Testis (tissue), 2 donors: ENCODE measurements around the gene NLK.
"Not testable (repeated sequence)": the region's sequence is repeated elsewhere in the genome, so short reads cannot be mapped to it uniquely, and the experiment has no call there.

Experiments used
- POLR2A ChIP-seq: fragments of 450-650 bp; IDR thresholded peaks from one replicate; pipeline ENCODE4 v1.6.1; 2017; ENCODE audit warnings: antibody characterized with exemption, mild to moderate bottlenecking, moderate library complexity
- TF ChIP-seq, protein P1 (sequence below), 3 experiments: fragments of 450-650 bp in 2 of 3; fragments of 200-600 bp in 1 of 3; sonication (generic) in 1 of 3; IDR thresholded peaks; one replicate each; pipeline ENCODE4 v1.5.1; 2016 to 2019; ENCODE audit warnings: antibody characterized with exemption in 3 of 3, mild to moderate bottlenecking in 2 of 3, moderate library complexity in 1 of 3

DNA sequence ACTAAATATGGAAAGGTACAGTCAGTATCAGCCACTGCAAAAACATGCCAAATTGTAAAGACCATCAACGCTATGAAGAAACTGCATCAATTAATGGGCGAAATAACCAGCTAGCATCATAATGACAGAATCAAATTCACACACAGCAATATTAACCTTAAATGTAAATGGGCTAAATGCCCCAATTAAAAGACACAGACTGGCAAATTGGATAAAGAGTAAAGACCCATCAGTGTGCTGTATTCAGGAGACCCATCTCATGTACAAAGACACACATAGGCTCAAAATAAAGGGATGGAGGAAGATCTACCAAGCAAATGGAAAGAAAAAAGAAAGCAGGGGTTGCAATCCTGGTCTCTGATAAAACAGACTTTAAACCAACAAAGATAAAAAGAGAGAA is 171.1 kb downstream of the NLK start:
- TF ChIP-seq, protein P1, sequence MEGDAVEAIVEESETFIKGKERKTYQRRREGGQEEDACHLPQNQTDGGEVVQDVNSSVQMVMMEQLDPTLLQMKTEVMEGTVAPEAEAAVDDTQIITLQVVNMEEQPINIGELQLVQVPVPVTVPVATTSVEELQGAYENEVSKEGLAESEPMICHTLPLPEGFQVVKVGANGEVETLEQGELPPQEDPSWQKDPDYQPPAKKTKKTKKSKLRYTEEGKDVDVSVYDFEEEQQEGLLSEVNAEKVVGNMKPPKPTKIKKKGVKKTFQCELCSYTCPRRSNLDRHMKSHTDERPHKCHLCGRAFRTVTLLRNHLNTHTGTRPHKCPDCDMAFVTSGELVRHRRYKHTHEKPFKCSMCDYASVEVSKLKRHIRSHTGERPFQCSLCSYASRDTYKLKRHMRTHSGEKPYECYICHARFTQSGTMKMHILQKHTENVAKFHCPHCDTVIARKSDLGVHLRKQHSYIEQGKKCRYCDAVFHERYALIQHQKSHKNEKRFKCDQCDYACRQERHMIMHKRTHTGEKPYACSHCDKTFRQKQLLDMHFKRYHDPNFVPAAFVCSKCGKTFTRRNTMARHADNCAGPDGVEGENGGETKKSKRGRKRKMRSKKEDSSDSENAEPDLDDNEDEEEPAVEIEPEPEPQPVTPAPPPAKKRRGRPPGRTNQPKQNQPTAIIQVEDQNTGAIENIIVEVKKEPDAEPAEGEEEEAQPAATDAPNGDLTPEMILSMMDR (IDR thresholded peaks at IDR 0.05) = not testable (repeated sequence)
- not testable (repeated sequence) for TF ChIP-seq POLR2A
